ENCODE data around the gene MYD88.
"Not testable (repeated sequence)": the region's sequence is repeated elsewhere in the genome, so short reads cannot be mapped to it uniquely, and the experiment has no call there.

MYD88 gene

DNA sequence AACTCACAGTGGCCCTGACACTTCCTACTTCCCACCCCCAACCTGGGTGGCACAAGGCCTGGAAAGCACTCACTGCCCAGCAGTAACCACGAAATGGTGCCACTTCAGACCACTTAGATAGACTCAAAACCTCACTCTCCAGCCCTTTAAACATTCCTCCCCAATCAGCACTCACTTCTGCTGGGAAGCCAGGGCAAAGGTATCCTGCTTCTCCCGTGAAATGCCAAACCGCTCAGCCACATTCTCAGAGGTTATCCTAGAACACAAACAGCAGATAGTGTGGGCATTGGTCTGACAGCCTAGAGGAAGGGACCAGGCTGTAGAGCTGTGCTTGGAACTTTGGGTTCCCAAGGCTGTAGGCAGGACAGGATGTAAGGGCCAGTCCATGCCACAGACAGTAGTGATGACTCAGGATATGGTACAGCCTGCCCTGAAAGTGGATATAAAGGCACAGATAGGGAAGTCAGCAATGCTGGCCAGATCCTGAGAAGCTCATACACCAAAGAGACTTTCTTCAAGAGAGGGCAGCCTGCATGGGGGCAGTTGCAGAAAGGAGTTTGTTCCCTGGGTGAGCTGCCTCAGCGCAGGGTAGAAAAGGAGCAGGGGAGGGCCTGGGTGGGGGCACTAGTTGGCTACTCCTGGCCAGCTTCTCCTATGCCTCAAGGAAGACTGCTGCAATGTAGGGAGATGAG lies 10.7 kb upstream of the MYD88 start:
- no peak for DNase-seq

DNA sequence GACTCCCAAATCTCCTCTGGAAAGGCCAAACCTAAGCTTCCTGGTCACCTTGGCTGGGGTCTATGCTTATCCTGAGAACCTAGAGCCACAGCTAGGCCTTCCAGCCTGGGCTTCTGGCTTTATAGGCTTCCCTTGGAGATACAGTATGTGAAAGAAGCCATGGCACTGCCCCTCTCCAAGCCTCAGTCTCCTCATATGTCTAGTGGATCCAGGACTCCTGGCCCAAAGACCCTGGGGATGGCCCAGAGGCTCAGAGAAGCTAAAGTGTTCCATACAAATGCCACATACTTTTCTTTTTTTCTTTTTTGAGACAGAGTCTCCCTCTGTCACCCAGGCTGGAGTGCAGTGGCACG lies 10.2 kb upstream of the MYD88 start:
- no peak for DNase-seq

DNA sequence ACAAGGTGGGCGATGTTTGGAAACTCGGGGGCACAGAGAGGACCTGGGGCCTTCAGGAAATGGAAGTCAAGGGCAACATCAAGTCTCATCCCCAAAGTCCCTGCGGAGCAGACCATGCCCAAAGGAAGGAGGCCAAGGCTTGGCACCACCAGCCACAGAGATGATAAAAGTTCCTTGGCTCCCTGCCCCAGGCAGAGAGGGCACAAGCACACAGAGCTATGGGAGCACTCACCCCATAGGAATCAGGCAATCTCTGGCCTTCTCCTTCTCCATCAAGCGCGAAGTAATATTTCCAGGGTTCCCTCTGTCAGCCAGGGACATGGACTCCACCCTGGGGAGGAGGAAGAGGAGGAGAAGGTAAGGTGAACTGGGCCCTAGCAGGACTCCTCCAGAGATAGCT lies 9.4 kb upstream of the MYD88 start:
- no peak for DNase-seq

DNA sequence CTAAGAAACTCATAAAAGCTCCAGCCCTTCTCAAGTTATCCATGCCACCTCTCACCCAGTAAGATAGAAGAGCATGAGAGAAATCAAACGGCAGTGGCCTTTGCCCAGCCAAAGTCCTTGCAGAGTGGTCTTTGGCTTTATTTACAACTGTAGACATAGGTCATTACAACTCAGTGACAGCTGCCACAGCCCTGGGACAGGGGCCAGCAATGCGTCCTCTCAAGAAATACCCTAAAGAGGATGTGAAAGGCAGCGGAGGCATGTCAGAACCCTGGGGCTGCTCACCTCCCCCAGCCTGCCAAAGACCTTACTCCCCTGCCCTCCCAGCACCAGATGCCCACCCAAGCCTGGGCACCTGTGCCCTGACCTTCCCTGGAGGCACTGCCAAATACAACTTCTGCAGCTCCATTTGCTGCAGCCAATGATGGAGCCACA lies 7.8 kb upstream of the MYD88 start:
- DNase-seq = no peak

DNA sequence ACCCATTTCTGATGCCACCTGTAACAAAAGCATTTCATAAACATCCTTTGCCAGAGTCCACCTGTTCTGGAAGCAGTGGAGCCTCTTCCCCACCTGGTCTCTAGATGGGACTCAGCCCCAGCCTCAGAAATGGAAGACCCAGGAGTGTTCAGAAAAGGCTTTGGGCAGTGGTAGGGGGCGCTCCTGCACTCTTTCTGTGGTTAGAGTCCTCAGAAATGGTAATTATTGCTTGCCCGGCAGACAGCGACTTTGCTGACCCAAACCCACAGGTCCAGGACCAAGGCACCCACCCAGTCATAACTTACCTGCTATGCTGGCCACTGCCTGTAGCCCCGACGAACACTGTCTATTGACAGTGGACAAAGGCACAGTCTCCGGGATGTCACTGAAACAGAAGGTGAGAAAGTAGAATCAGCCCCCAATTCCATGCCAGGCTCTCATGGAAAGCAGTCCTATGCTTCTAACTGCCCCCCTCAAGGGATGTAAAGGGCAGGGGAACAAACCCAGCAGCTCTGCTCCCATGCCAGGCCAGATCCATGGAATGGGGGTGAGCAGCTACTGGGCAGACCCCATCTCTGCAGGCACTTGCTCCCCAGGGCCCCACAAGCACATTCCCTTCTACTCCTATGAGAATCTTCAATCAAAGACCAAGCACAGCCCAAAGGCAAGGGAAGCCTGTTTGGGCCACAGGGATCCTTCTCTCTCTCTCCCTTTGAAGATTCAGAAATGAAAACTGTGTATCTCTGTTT lies 6.7 kb upstream of the MYD88 start:
- DNase-seq = peak; percentile 78

DNA sequence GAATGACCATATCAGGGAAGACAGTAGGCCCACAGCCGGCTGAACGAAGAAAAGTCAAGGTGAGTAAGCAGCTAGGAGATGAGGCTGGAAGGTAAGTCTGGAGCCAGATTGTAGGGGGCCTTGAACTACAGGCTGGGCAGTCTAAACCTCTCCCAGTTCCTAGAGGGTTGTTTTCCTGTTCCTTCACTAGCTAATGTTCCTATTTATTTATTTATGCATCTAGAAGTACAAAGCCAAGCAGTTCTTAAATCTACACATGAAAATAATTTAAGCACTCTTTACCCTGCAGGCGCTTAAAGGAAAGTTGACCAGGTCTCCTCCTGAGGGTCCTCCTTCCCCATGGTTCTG lies 5.3 kb upstream of the MYD88 start:
- DNase-seq = no peak

DNA sequence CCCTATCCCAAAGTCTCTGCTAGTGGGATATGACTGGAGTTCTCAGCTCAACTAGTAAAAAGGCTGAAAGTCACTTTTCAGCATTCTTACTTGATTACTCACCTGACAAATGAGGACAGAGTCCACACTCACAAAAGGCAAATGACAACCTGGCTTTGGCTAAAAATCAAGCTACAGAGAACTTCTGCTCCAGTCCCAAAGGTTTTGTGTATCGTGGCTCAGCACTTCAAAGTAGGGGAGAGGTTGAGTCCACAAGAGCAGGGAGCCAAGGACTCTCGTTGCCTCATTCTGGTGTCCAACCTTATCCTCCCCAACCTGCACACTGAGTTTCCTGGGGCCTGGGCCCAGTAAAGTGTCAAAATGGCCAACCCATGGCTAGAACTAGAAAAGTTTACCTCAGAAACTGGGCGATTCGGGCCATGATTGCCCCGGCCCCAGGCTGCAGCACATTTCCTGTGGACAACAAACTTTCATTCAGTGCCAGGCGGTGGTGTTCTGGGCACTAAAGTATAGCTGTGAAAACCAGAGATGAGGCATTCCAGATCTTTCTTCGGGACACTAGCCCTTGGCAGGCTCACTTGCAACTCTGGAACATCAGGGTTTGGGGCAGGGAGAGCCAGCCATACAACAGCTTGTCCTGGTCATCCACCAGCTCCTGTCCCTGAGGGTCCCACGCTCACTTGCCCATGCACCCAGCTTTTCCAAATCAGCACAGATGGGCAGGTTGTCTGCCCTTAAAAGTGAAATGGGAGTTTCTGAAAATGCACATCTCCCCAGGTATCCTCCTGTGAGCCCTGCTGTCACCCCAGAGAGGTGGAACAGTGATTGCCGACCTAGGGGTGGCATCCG lies 4.7 kb upstream of the MYD88 start:
- no peak for DNase-seq

DNA sequence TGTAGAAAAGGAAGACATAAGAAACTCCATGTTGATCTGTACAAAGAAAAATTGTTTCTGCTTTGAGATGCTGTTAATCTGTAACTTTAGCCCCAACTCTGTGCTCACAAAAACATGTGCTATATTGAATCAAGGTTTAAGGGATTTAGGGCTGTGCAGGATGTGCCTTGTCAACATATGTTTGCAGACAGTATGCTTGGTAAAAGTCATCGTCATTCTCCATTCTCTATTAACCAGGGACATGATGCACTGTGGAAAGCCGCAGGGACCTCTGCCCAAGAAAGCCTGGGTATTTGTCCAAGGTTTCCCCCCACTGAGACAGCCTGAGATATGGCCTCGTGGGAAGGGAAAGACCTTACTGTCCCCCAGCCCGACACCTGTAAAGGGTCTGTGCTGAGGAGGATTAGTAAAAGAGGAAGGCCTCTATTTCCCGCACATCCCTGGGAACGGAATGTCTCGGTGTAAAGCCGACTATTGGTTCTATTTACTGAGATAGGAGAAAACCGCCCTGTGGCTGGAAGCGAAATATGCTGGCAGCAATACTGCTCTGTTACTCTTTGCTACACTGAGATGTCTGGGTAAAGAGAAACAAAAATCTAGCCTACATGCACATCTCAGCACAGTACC lies 3.8 kb upstream of the MYD88 start:
- not testable (repeated sequence) for DNase-seq

DNA sequence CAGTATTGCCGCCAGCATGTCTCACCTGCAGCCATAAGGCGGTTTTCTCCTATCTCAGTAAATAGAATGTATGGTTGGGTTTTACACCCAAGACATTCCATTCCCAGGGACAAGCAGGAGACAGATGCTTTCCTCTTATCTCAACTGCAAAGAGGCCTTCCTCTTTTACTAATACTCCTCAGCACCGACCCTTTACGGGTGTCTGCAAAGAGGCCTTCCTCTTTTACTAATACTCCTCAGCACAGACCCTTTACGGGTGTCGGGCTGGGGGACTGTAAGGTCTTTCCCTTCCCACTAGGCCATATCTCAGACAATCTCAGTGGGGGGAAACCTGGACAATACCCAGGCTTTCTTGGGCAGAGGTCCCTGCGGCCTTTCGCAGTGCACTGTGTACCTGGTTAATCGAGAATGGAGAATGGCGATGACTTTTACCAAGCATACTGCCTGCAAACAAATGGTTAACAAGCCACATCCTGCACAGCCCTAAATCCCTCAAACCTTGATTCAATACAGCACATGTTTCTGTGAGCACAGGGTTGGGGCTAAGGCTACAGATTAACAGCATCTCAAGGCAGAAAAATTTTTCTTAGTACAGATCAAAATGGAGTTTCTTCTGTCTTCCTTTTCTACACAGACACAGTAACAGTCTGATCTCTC lies 2.7 kb upstream of the MYD88 start:
- DNase-seq = peak; percentile 55

DNA sequence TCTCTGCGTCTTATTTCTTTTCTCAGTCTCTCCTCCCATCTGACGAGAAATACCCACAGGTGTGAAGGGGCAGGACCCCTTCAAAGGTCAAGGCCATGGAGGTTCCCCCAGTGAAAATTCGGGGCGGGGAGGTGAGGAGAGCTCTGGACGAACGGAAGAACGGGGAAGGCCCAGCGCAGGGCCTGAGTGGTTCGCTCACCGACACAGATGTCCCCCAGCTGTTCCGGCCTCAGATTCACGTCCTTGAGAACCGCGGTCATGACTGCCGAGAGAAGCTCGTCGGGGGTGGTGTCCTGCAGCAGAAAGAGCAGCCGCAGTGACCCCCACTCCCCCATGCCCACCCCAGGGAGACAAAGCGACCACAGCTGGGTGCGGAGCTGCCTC lies 2.1 kb upstream of the MYD88 start:
- peak; percentile 46 for DNase-seq

DNA sequence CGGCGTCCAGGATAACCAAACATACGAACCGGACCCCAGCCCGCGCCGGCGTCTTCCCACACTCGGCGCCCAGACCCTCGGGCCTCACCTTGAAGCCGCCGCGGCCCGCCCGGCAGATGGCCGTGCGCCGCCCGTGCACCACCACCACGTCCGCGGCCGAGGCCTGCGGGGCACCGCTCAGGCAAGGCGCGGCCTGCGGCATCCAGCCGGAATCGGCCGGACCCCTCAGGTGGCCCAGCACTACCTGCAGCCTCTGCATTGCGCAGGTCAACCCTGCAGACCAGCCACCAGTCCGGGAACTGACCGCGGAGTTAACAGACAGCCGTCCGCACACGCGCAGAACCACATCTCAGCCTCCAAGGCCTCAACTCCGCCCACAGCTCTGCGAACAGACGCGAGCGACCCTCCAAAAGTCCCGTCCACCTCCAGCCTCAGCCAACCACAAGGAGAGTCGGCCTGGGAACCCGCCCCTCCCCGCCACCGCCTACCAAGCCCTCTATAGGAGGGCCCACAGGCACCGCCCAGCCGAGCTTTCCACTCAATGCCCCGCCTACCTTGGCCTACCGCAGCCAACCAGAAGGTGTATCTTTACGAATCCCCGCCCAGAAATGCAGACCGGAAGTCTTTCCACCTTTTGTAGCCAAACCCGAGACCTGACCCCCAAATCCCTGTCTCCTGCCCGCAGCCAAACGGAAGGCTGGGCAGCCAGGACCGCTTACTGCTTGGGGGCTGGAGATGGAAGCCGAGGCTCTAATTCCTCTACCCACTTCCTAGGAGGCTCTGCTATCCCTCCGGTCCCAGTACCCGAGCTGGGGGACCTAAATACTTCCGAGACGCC lies 1.5 kb upstream of the MYD88 start, which contains the start of gene ACAA1:
Gene ACAA1 (minus strand): TSS at position 351 of the 838 bp plus-strand sequence. CDS start 92 bp downstream, at position 259.
- DNase-seq = peak; percentile 100

DNA sequence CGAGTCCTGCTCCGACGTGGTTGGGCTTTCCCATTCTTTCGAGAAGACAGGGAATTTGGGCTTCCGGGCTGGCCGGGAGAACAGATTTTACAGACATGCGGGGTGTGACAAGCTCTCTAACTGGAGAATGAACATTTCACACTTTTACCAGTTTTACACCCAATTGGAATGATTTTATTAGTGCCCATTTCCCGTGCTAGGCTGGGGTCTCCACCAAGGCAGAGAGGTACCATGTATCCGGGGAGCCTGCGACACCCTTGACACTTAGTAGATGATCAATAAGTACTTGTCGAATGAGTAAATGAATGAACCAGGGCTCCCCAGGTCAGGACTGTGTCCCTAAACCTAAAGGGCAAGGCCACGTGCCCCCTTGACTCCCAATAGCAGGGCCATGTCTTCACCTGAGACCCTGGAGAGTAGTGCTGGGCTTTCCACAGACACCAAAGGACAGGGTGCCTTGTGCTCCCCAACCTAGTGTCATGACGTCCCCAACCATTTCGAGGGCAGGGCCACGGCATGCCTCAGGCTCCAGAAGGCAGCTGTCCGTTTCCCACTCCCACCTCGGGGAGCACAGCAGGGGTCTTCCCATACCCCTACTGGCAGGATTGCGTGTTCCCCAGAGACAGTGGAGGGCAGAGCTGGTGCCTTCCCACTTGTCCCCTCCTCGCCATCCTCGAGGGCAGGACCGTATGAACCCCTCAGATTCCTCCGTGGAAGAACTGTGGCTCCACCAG lies 679 bp upstream of the MYD88 start:
- peak; percentile 48 for DNase-seq

DNA sequence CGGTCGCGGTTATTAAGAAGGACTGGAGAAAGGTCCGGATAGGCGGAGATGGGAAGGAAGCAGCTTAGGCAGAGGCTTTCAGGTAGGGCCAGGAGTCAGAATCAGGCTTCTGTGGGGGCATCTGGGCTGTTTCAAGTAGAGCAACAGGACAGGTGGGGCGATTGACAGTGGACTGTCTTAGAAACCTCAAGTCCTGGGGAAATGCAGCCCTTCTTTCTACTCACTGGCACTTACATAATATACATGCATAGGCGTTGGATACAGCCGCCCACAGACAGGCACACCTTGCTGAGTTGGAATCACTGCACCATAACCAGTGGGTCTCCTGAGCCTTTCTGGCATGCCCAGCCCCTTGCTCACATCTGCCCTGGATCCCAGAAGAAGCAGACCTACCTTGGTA lies 730 bp downstream of the MYD88 start:
- peak; percentile 43 for DNase-seq

DNA sequence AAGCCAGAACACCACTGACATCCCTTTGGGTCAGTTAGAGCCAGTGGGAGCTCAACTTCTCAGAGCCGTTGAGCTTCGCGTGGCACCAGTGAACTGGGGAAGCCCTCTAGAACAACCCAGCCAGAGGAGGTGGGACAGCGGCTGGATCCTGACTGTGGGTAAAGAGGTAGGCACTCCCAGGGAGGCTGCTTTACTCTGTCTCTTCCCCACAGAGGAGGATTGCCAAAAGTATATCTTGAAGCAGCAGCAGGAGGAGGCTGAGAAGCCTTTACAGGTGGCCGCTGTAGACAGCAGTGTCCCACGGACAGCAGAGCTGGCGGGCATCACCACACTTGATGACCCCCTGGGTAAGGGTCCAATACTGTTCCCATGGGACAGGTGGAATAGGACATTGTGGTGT lies 1.2 kb downstream of the MYD88 start:
- DNase-seq = no peak

DNA sequence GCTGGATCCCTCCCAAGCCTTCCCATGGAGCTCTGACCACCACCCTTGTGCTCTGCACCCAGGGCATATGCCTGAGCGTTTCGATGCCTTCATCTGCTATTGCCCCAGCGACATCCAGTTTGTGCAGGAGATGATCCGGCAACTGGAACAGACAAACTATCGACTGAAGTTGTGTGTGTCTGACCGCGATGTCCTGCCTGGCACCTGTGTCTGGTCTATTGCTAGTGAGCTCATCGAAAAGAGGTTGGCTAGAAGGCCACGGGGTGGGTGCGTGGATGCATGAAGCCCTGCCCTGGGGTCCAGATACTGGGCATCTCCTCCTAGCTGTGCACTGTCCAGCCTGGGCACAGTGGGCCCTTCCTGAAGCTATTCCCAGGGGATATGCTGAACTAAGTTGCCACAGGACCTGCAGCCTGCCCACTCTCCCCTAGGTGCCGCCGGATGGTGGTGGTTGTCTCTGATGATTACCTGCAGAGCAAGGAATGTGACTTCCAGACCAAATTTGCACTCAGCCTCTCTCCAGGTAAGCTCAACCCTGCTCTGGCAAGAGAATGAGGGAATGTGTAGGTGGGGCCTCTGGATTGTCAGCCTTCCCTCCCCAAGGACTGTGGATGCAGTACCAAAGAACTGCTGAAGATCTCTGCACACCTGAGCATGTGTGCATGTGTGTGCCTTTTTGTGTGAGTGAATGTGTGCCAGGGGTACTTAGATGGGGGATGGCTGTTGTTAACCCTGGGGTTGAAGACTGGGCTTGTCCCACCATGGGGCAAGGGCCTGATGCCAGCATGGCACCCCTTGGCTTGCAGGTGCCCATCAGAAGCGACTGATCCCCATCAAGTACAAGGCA lies 2.1 kb downstream of the MYD88 start:
- no peak for DNase-seq

DNA sequence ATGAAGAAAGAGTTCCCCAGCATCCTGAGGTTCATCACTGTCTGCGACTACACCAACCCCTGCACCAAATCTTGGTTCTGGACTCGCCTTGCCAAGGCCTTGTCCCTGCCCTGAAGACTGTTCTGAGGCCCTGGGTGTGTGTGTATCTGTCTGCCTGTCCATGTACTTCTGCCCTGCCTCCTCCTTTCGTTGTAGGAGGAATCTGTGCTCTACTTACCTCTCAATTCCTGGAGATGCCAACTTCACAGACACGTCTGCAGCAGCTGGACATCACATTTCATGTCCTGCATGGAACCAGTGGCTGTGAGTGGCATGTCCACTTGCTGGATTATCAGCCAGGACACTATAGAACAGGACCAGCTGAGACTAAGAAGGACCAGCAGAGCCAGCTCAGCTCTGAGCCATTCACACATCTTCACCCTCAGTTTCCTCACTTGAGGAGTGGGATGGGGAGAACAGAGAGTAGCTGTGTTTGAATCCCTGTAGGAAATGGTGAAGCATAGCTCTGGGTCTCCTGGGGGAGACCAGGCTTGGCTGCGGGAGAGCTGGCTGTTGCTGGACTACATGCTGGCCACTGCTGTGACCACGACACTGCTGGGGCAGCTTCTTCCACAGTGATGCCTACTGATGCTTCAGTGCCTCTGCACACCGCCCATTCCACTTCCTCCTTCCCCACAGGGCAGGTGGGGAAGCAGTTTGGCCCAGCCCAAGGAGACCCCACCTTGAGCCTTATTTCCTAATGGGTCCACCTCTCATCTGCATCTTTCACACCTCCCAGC lies 2.9 kb downstream of the MYD88 start:
- no peak for DNase-seq

DNA sequence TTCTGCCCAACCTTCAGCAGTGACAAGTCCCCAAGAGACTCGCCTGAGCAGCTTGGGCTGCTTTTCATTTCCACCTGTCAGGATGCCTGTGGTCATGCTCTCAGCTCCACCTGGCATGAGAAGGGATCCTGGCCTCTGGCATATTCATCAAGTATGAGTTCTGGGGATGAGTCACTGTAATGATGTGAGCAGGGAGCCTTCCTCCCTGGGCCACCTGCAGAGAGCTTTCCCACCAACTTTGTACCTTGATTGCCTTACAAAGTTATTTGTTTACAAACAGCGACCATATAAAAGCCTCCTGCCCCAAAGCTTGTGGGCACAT lies 3.5 kb downstream of the MYD88 start:
- DNase-seq = no peak

DNA sequence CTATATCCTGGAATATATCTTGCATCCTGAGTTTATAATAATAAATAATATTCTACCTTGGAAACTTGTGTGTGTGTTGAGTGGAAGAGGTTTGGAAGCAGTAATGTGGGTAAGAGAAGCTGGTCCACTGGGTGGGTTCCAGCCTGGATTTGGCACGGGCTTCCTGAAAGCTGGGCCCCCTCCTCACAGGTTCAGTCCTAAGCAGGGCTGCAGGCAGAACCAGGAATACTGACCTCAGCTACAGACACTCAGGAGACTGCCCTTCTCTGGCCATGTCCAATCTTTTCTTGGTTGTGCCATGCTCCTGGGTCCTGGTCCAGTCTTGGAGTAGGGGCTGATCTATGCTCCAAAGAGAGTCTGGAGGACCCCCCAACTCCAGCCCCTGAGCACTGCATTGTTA lies 4.5 kb downstream of the MYD88 start:
- DNase-seq = no peak

DNA sequence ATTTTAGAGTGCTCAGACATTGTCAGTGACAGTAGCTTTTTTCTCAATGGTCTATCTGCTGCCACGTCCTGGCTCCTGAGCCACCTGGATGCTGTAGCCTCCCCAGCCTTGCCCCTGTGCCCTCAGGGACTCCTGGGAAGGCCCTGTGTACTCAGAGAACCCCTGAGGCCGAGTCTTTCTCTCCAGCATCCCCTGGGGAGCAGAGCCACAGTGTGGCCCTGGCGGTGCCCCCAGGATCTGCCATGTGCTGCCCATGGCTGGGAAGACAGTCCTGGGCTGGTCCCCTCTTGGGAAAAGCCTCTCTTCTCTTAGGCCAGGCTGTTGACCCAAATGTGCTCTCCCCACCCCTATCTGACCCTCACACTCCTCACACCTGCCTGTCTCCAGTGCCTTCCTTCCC lies 5.0 kb downstream of the MYD88 start:
- no peak for DNase-seq

DNA sequence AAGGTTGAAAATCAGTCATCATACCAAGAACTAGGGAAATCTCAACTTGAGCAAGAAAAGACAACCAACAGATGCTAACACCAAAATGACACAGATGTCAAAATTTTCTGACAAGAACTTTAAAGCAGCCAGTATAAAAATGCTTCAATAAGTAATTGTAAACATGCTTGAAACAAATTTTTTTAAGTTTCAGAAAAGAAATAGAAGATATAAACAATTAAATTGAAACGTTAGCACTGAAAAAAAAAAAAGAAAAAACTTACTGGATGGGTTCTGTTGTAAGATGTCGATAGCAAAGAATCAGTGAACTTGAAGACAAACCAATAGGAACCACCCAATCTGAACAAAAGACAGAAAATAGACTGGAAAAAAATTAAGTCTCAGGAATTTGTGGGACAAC lies 8.0 kb downstream of the MYD88 start:
- no peak for DNase-seq
